Neural cell (in vitro differentiated cells): ENCODE results near the gene GLTP. TPM values are rescaled to one million over a fixed set of nuclear protein-coding genes. Genes with fewer than 3 reads are reported as not detected.

ENCODE experiments used
- H2AFZ ChIP-seq: fragments of 200-600, 300-800 bp; sonication (generic), shearing (Covaris generic); 2 replicates; pipeline ENCODE4 v1.6.0; 2014; ENCODE audit warnings: low read depth, mild to moderate bottlenecking, antibody characterized with exemption, low read length, moderate library complexity
- H3F3A ChIP-seq: fragments of 200-600 bp; shearing (Covaris generic); 2 replicates; pipeline ENCODE4 v1.6.1; 2016; ENCODE audit warnings: mild to moderate bottlenecking, moderate library complexity, mixed read lengths, antibody characterized with exemption, low read length; ENCODE audit not compliant: insufficient read depth, poor library complexity, severe bottlenecking
- H3K27ac ChIP-seq: fragments of 200-600, 300-800 bp; sonication (generic), shearing (Covaris generic); 2 replicates; pipeline ENCODE4 v1.5.1; 2014; ENCODE audit warnings: mild to moderate bottlenecking, low read length, moderate library complexity
- H3K27me3 ChIP-seq: fragments of 300-800, 200-600 bp; sonication (generic), shearing (Covaris generic); 2 replicates; pipeline ENCODE4 v1.6.0; 2014; ENCODE audit warnings: mild to moderate bottlenecking, low read depth, low read length, moderate library complexity; ENCODE audit not compliant: insufficient read depth
- H3K36me3 ChIP-seq: fragments of 300-800, 200-600 bp; sonication (generic), shearing (Covaris generic); 2 replicates; pipeline ENCODE4 v1.5.1; 2014; ENCODE audit warnings: mild to moderate bottlenecking, antibody characterized with exemption, low read length, moderate library complexity; ENCODE audit not compliant: insufficient read depth
- H3K4me2 ChIP-seq: fragments of 300-800, 200-600 bp; sonication (generic), shearing (Covaris generic); 2 replicates; pipeline ENCODE4 v1.6.0; 2014; ENCODE audit warnings: mild to moderate bottlenecking, low read length
- H3K4me3 ChIP-seq: fragments of 300-800, 200-600 bp; sonication (generic), shearing (Covaris generic); 2 replicates; pipeline ENCODE4 v1.5.1; 2014; ENCODE audit warnings: mild to moderate bottlenecking, low read length, moderate library complexity
- H3K79me2 ChIP-seq: fragments of 200-600 bp; shearing (Covaris generic); replicated peaks from 2 replicates; pipeline ENCODE4 v1.6.0; 2014; ENCODE audit warnings: mild to moderate bottlenecking, low read length, moderate library complexity; ENCODE audit not compliant: insufficient read depth
- H3K9ac ChIP-seq: fragments of 300-800, 200-600 bp; sonication (generic), shearing (Covaris generic); 2 replicates; pipeline ENCODE4 v1.6.1; 2016; ENCODE audit warnings: mild to moderate bottlenecking, low read length, mixed read lengths
- H3K9me2 ChIP-seq: fragments of 200-600 bp; shearing (Covaris generic); 2 replicates; pipeline ENCODE4 v1.6.1; 2016; ENCODE audit warnings: mild to moderate bottlenecking, low read length, mixed read lengths; ENCODE audit not compliant: insufficient read depth
- H3K9me3 ChIP-seq: fragments of 200-600, 300-800 bp; sonication (generic), shearing (Covaris generic); 2 replicates; pipeline ENCODE4 v1.6.1; 2016; ENCODE audit warnings: mild to moderate bottlenecking, mixed run types, low read length, moderate library complexity, mixed read lengths
- H4K20me1 ChIP-seq: fragments of 200-600 bp; shearing (Covaris generic); 2 replicates; pipeline ENCODE4 v1.6.1; 2016; ENCODE audit warnings: mild to moderate bottlenecking, mixed run types; ENCODE audit not compliant: insufficient read depth
- CTCF ChIP-seq: fragments of 450-650 bp; IDR thresholded peaks from 2 replicates; pipeline ENCODE4 v1.5.1; 2014; ENCODE audit warnings: antibody characterized with exemption, mild to moderate bottlenecking, moderate library complexity; ENCODE audit not compliant: poor library complexity, severe bottlenecking
- EP300 ChIP-seq: fragments of 450-650 bp; conservative IDR thresholded peaks from 2 replicates; pipeline ENCODE4 v1.6.1; 2014; ENCODE audit warnings: antibody characterized with exemption, mild to moderate bottlenecking, moderate library complexity; ENCODE audit not compliant: poor library complexity, severe bottlenecking
- EZH2 ChIP-seq: fragments of 200-600, 300-800 bp; shearing (Covaris generic), sonication (generic); IDR thresholded peaks from 2 replicates; pipeline ENCODE4 v1.6.1; 2014; ENCODE audit warnings: antibody characterized with exemption, low read length, borderline replicate concordance, mild to moderate bottlenecking; ENCODE audit not compliant: insufficient read depth, poor library complexity, severe bottlenecking
- MXI1 ChIP-seq: fragments of 450-650 bp; conservative IDR thresholded peaks from 2 replicates; pipeline ENCODE4 v1.6.1; 2014; ENCODE audit warnings: antibody characterized with exemption, mild to moderate bottlenecking; ENCODE audit not compliant: poor library complexity, severe bottlenecking
- POLR2AphosphoS5 ChIP-seq: IDR thresholded peaks from 2 replicates; pipeline ENCODE4 v1.6.1; 2012
- RAD21 ChIP-seq: fragments of 450-650 bp; conservative IDR thresholded peaks from 2 replicates; pipeline ENCODE4 v1.6.1; 2014; ENCODE audit warnings: antibody characterized with exemption, mild to moderate bottlenecking, moderate library complexity
- REST ChIP-seq: IDR thresholded peaks from 2 replicates; pipeline ENCODE4 v1.6.1; 2012; ENCODE audit warnings: borderline replicate concordance
- SMC3 ChIP-seq: fragments of 450-650 bp; conservative IDR thresholded peaks from 2 replicates; pipeline ENCODE4 v1.6.1; 2014; ENCODE audit warnings: antibody characterized with exemption, mild to moderate bottlenecking, moderate library complexity; ENCODE audit not compliant: poor library complexity
- TAF1 ChIP-seq: IDR thresholded peaks from 2 replicates; pipeline ENCODE4 v1.6.1; 2012; ENCODE audit warnings: low read depth
- polyA plus RNA-seq: library from polyadenylated mRNA; depleted of rRNA; stranded (reverse); fragments of >200 nt; gene quantifications from 2 replicates; pipeline ENCODE4 v1.2.3, GENCODE V29; 2014

The GLTP gene
- polyA plus RNA-seq, 1 donor from 2014 or later: 25.0 TPM

- Histone ChIP-seq H3K27me3 (no peaks in the 10 kb centered on the region), H3K9ac (no peak overlapping the region), H3K36me3 (peaks cover 3% of the 10 kb centered on the region), H4K20me1 (no peaks in the 10 kb centered on the region), H3K4me3 (no peak overlapping the region), H3K9me2 (no peaks in the 10 kb centered on the region), H3F3A (no peaks in the 10 kb centered on the region), H3K27ac (no peak overlapping the region), H3K79me2 (no peaks in the 10 kb centered on the region), H3K4me2 (no peak overlapping the region), H2AFZ (no peak overlapping the region), H3K9me3 (no peaks in the 10 kb centered on the region)
- TF ChIP-seq MXI1: no peak
- no peak for TF ChIP-seq REST
Measured at GRCh38 chr12:109910254-109910968, 30.1 kb upstream of the GLTP start.

GRCh38 chr12:109905301-109905700, 25.0 kb upstream of the GLTP start:
- TF ChIP-seq RAD21: no peak
- no peak for TF ChIP-seq REST
- TF ChIP-seq TAF1: no peak
- no peak for TF ChIP-seq POLR2AphosphoS5
- TF ChIP-seq MXI1: no peak
- TF ChIP-seq CTCF: no peak
- TF ChIP-seq EP300: no peak
- no peak for TF ChIP-seq EZH2
- TF ChIP-seq SMC3: no peak
- no peak overlapping the region for H2AFZ ChIP-seq
- no peak overlapping the region for H3K4me3 ChIP-seq
- H3K27ac ChIP-seq: no peak overlapping the region
- no peaks in the 10 kb centered on the region for H3K79me2 ChIP-seq
- H3K9me2 ChIP-seq: no peaks in the 10 kb centered on the region
- no peaks in the 10 kb centered on the region for H3F3A ChIP-seq
- H3K36me3 ChIP-seq: peaks cover 3% of the 10 kb centered on the region
- no peaks in the 10 kb centered on the region for H4K20me1 ChIP-seq
- no peaks in the 10 kb centered on the region for H3K27me3 ChIP-seq
- H3K9me3 ChIP-seq: no peaks in the 10 kb centered on the region
- H3K9ac ChIP-seq: no peak overlapping the region
- no peak overlapping the region for H3K4me2 ChIP-seq
